Calu3 (cell line): ENCODE data around the gene OR3A2. TPM values are rescaled to one million over a fixed set of nuclear protein-coding genes. Genes with fewer than 3 reads are reported as not detected.

ENCODE experiments used
- total RNA-seq: library from RNA; stranded (reverse); gene quantifications from 2 replicates; pipeline ENCODE4 v1.2.3, GENCODE V29; 2022

The OR3A2 gene
- total RNA-seq, 1 experiment from 2014 or later = not detected

Other genes with a start within 250 kb of the OR3A2 start
- gene OR1A2, start 188.8 kb downstream of the OR3A2 start, total RNA-seq = not detected in 2 replicates
- not detected in 2 replicates for gene OR1A1, start 178.6 kb downstream of the OR3A2 start, total RNA-seq
- gene OR3A1, start 87.9 kb downstream of the OR3A2 start, total RNA-seq = not detected in 2 replicates
- gene OR1E1, start 12.1 kb upstream of the OR3A2 start, total RNA-seq = not detected in 2 replicates
- not detected in 2 replicates for gene OR3A3, start 25.1 kb upstream of the OR3A2 start, total RNA-seq
- gene OR1E2, start 47.5 kb upstream of the OR3A2 start, total RNA-seq = not detected in 2 replicates
- gene SPATA22, start 85.5 kb upstream of the OR3A2 start, total RNA-seq = not detected in 2 replicates
- gene ASPA, start 89.7 kb upstream of the OR3A2 start, total RNA-seq = not detected in 2 replicates
- 0.38 and 0.49 TPM in 2 replicates for gene TRPV3, start 171.5 kb upstream of the OR3A2 start, total RNA-seq
- 9.7 and 10.1 TPM in 2 replicates for gene TRPV1, start 223.1 kb upstream of the OR3A2 start, total RNA-seq
- 8.5 and 9.4 TPM in 2 replicates for gene SHPK, start 249.9 kb upstream of the OR3A2 start, total RNA-seq